ENCODE measurements around the gene LMO4. TPM values are rescaled to one million over a fixed set of nuclear protein-coding genes. Genes with fewer than 3 reads are reported as not detected.

The LMO4 gene
- total RNA-seq, 1 donor from 2014 or later: 37.6 TPM

GRCh38 chr1:87314091-87314490 is 14.6 kb upstream of the LMO4 start:
- Mint-ChIP-seq H3K36me3 (ENCODE audit: low read depth) (no peaks in the 10 kb centered on the region), H3K4me1 (ENCODE audit: low read depth) (no peaks in the 10 kb centered on the region), H3K27me3 (ENCODE audit: low read depth) (peaks cover 9% of the 10 kb centered on the region), H3K4me3 (ENCODE audit: unreplicated experiment) (no peak overlapping the region), H3K9me3 (ENCODE audit: low read depth) (no peaks in the 10 kb centered on the region), H3K27ac (ENCODE audit: unreplicated experiment) (no peak overlapping the region)
- no peak for DNase-seq (ENCODE audit: low spot score)
- no peak for TF ChIP-seq CTCF (IDR thresholded peaks at IDR 0.05)

- Mint-ChIP-seq H3K27me3 (ENCODE audit: low read depth) (peaks cover 10% of the 10 kb centered on the region), H3K4me3 (ENCODE audit: unreplicated experiment) (no peak overlapping the region), H3K27ac (ENCODE audit: unreplicated experiment) (no peak overlapping the region), H3K9me3 (ENCODE audit: low read depth) (no peaks in the 10 kb centered on the region), H3K4me1 (ENCODE audit: low read depth) (no peaks in the 10 kb centered on the region), H3K36me3 (ENCODE audit: low read depth) (no peaks in the 10 kb centered on the region)
- TF ChIP-seq CTCF (IDR thresholded peaks at IDR 0.05): no peak
- no peak for DNase-seq (ENCODE audit: low spot score)
These were observed 10.5 kb upstream of the LMO4 start for GRCh38 chr1:87318056-87318650.

- no peak for TF ChIP-seq CTCF (IDR thresholded peaks at IDR 0.05)
- Mint-ChIP-seq H3K4me3 (ENCODE audit: unreplicated experiment) (no peak overlapping the region), H3K36me3 (ENCODE audit: low read depth) (no peaks in the 10 kb centered on the region), H3K27me3 (ENCODE audit: low read depth) (peaks cover 10% of the 10 kb centered on the region), H3K4me1 (ENCODE audit: low read depth) (no peaks in the 10 kb centered on the region), H3K27ac (ENCODE audit: unreplicated experiment) (no peak overlapping the region), H3K9me3 (ENCODE audit: low read depth) (no peaks in the 10 kb centered on the region)
- no peak for DNase-seq (ENCODE audit: low spot score)
These were observed 9.9 kb upstream of the LMO4 start for GRCh38 chr1:87318806-87319205.

- Mint-ChIP-seq H3K9me3 (ENCODE audit: low read depth) (no peaks in the 10 kb centered on the region), H3K27me3 (ENCODE audit: low read depth) (no peaks in the 10 kb centered on the region), H3K4me3 (ENCODE audit: unreplicated experiment) (no peak overlapping the region), H3K36me3 (ENCODE audit: low read depth) (no peaks in the 10 kb centered on the region), H3K4me1 (ENCODE audit: low read depth) (peaks cover 13% of the 10 kb centered on the region), H3K27ac (ENCODE audit: unreplicated experiment) (no peak overlapping the region)
- no peak for DNase-seq (ENCODE audit: low spot score)
- peak; percentile 91 for TF ChIP-seq CTCF (IDR thresholded peaks at IDR 0.05)
These were observed 2.5 kb upstream of the LMO4 start for GRCh38 chr1:87325982-87326738.

GRCh38 chr1:87327376-87328271 is 1.1 kb upstream of the LMO4 start:
- peak overlapping the region; percentile 78 for H3K4me3 Mint-ChIP-seq (ENCODE audit: unreplicated experiment)
- DNase-seq (ENCODE audit: low spot score): no peak
- H3K4me1 Mint-ChIP-seq (ENCODE audit: low read depth): peaks cover 24% of the 10 kb centered on the region
- no peaks in the 10 kb centered on the region for H3K36me3 Mint-ChIP-seq (ENCODE audit: low read depth)
- no peaks in the 10 kb centered on the region for H3K9me3 Mint-ChIP-seq (ENCODE audit: low read depth)
- H3K27me3 Mint-ChIP-seq (ENCODE audit: low read depth): no peaks in the 10 kb centered on the region
- peak overlapping the region; percentile 89 for H3K27ac Mint-ChIP-seq (ENCODE audit: unreplicated experiment)
- no peak for TF ChIP-seq CTCF (IDR thresholded peaks at IDR 0.05)

All from chondrocyte (in vitro differentiated cells).